ENCODE results near the gene ZNF562.
"Not testable (repeated sequence)": the region's sequence is repeated elsewhere in the genome, so short reads cannot be mapped to it uniquely, and the experiment has no call there.

ZNF562 gene

DNA sequence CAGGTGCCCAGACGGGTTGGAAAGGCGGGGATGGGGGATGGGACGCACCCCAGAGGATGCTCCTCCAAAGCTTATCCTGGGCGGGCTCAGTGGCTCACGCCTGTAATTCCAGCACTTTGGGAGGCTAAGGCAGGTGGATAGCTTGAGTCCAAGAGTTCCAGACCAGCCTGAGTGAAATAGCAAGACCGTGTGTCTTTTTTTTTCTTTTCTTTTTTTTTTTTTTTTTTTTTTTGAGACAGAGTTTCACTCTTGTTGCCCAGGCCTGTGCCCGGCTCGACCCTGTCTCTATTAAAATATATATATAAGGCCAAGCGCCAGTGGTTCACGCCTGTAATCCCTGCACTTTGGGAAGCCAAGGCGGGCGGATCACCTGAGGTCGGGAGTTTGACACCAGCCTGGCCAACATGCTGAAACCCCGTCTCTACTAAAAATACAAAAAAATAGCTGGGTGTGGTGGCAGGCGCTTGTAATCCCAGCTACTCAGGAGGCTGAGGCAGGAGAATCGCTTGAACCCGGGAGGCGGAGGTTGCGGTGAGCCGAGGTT, 530 bp upstream of the ZNF562 start:
- H3K9me3 ChIP-seq (ENCODE audit: low read length); H3K36me3 ChIP-seq (ENCODE audit: insufficient read depth, low read length); H3K27me3 ChIP-seq (ENCODE audit: control insufficient read depth in 1 of 2, insufficient read depth in 2 of 2, low read length in 2 of 2); H3K4me1 ChIP-seq (ENCODE audit: insufficient read depth, low read length): not testable (repeated sequence)
- H3K4me3 ChIP-seq (ENCODE audit: low read depth in 1 of 2, low read length in 2 of 2) = peak overlapping the region; percentile 67 to 80
- H3K9ac ChIP-seq (ENCODE audit: low read length) = peak overlapping the region; percentile 93
- H3K27ac ChIP-seq (ENCODE audit: low read depth, low read length) = peak overlapping the region; percentile 96

- Histone ChIP-seq H3K9ac (ENCODE audit: low read length) (peak overlapping the region; percentile 93), H3K4me1 (ENCODE audit: insufficient read depth, low read length) (peaks cover 3% of the 10 kb centered on the region), H3K27me3 (ENCODE audit: control insufficient read depth in 1 of 2, insufficient read depth in 2 of 2, low read length in 2 of 2) (no peaks in the 10 kb centered on the region), H3K9me3 (ENCODE audit: low read length) (no peaks in the 10 kb centered on the region), H3K36me3 (ENCODE audit: insufficient read depth, low read length) (no peaks in the 10 kb centered on the region), H3K4me3 (ENCODE audit: low read depth in 1 of 2, low read length in 2 of 2) (peak overlapping the region; percentile 67 to 80), H3K27ac (ENCODE audit: low read depth, low read length) (peak overlapping the region; percentile 96)
Measured at GRCh38 chr19:9673912-9674662, 813 bp downstream of the ZNF562 start.

DNA sequence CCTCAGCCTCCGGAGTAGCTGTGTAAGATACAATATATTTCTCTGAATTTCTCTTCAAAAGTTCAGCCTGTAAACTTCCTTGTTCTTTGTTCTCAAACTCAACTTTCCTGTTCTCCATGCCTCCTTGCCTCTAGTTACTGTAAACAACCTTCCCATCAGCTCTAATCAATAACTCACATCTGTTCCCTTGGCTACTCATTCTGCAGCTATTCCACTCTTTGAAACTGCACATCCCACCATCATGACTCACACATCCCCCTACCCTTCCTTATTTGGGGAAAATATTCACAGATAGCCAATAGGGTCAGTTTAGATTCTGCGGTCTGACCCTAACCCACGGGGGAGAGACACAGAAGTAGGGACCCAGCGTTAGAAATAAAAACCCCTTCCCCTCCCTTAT, 2.0 kb downstream of the ZNF562 start:
- no peaks in the 10 kb centered on the region for H3K9me3 ChIP-seq (ENCODE audit: low read length)
- H3K4me3 ChIP-seq (ENCODE audit: low read depth in 1 of 2, low read length in 2 of 2) = no peak overlapping the region
- H3K4me1 ChIP-seq (ENCODE audit: insufficient read depth, low read length) = peaks cover 3% of the 10 kb centered on the region
- H3K9ac ChIP-seq (ENCODE audit: low read length) = no peak overlapping the region
- H3K36me3 ChIP-seq (ENCODE audit: insufficient read depth, low read length) = no peaks in the 10 kb centered on the region
- no peaks in the 10 kb centered on the region for H3K27me3 ChIP-seq (ENCODE audit: control insufficient read depth in 1 of 2, insufficient read depth in 2 of 2, low read length in 2 of 2)
- H3K27ac ChIP-seq (ENCODE audit: low read depth, low read length) = no peak overlapping the region

GRCh38 chr19:9671655-9672054, 3.2 kb downstream of the ZNF562 start:
- Histone ChIP-seq H3K9me3 (ENCODE audit: low read length) (no peaks in the 10 kb centered on the region), H3K9ac (ENCODE audit: low read length) (no peak overlapping the region), H3K4me3 (ENCODE audit: low read depth in 1 of 2, low read length in 2 of 2) (no peak overlapping the region), H3K4me1 (ENCODE audit: insufficient read depth, low read length) (peaks cover 3% of the 10 kb centered on the region), H3K36me3 (ENCODE audit: insufficient read depth, low read length) (no peaks in the 10 kb centered on the region), H3K27me3 (ENCODE audit: control insufficient read depth in 1 of 2, insufficient read depth in 2 of 2, low read length in 2 of 2) (no peaks in the 10 kb centered on the region), H3K27ac (ENCODE audit: low read depth, low read length) (no peak overlapping the region)

GRCh38 chr19:9668544-9668943, 6.4 kb downstream of the ZNF562 start:
- Histone ChIP-seq H3K9ac (ENCODE audit: low read length) (no peak overlapping the region), H3K4me3 (ENCODE audit: low read depth in 1 of 2, low read length in 2 of 2) (no peak overlapping the region), H3K27me3 (ENCODE audit: control insufficient read depth in 1 of 2, insufficient read depth in 2 of 2, low read length in 2 of 2) (no peaks in the 10 kb centered on the region), H3K27ac (ENCODE audit: low read depth, low read length) (no peak overlapping the region), H3K36me3 (ENCODE audit: insufficient read depth, low read length) (no peaks in the 10 kb centered on the region), H3K4me1 (ENCODE audit: insufficient read depth, low read length) (peaks cover 3% of the 10 kb centered on the region), H3K9me3 (ENCODE audit: low read length) (no peaks in the 10 kb centered on the region)

GRCh38 chr19:9667898-9668297, 7.0 kb downstream of the ZNF562 start:
- no peak overlapping the region for H3K27ac ChIP-seq (ENCODE audit: low read depth, low read length)
- no peak overlapping the region for H3K9ac ChIP-seq (ENCODE audit: low read length)
- no peaks in the 10 kb centered on the region for H3K27me3 ChIP-seq (ENCODE audit: control insufficient read depth in 1 of 2, insufficient read depth in 2 of 2, low read length in 2 of 2)
- H3K9me3 ChIP-seq (ENCODE audit: low read length) = no peaks in the 10 kb centered on the region
- H3K36me3 ChIP-seq (ENCODE audit: insufficient read depth, low read length) = no peaks in the 10 kb centered on the region
- peaks cover under 1% of the 10 kb centered on the region for H3K4me1 ChIP-seq (ENCODE audit: insufficient read depth, low read length)
- H3K4me3 ChIP-seq (ENCODE audit: low read depth in 1 of 2, low read length in 2 of 2) = no peak overlapping the region

GRCh38 chr19:9658769-9659168, 16.1 kb downstream of the ZNF562 start:
- Histone ChIP-seq H3K36me3 (ENCODE audit: insufficient read depth, low read length) (peaks cover 21% of the 10 kb centered on the region), H3K4me3 (ENCODE audit: low read depth in 1 of 2, low read length in 2 of 2) (no peak overlapping the region), H3K9me3 (ENCODE audit: low read length) (no peaks in the 10 kb centered on the region), H3K27ac (ENCODE audit: low read depth, low read length) (no peak overlapping the region), H3K27me3 (ENCODE audit: control insufficient read depth in 1 of 2, insufficient read depth in 2 of 2, low read length in 2 of 2) (no peaks in the 10 kb centered on the region), H3K4me1 (ENCODE audit: insufficient read depth, low read length) (no peaks in the 10 kb centered on the region), H3K9ac (ENCODE audit: low read length) (no peak overlapping the region)

DNA sequence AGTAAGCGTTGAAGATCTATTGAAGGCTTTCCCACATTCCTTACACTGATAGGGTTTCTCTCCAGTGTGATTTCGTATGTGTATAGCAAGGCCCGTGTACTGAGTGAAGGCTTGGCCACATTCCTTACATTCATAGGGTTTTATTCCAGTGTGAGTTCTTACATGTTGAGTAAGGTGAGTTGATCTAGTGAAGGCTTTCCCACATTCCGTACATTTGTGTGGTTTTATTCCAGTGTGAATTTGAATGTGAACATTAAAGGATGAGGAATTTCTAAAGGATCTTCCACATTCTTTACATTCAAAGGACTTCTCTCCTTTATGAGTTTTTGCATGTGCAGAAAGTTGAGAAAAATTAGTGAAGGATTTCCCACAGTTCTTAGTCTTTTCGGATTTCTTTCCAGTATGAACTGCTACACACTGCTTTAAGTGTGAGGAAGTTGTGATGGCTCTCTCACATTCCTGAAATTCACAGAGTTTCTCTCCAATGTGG, 21.8 kb downstream of the ZNF562 start:
- not testable (repeated sequence) for H3K27me3 ChIP-seq (ENCODE audit: control insufficient read depth in 1 of 2, insufficient read depth in 2 of 2, low read length in 2 of 2); H3K9me3 ChIP-seq (ENCODE audit: low read length); H3K27ac ChIP-seq (ENCODE audit: low read depth, low read length); H3K4me1 ChIP-seq (ENCODE audit: insufficient read depth, low read length); H3K9ac ChIP-seq (ENCODE audit: low read length); H3K4me3 ChIP-seq (ENCODE audit: low read depth in 1 of 2, low read length in 2 of 2)
- H3K36me3 ChIP-seq (ENCODE audit: insufficient read depth, low read length) = peaks cover 43% of the 10 kb centered on the region

- not testable (repeated sequence) for H3K27me3 ChIP-seq (ENCODE audit: control insufficient read depth in 1 of 2, insufficient read depth in 2 of 2, low read length in 2 of 2); H3K27ac ChIP-seq (ENCODE audit: low read depth, low read length); H3K9me3 ChIP-seq (ENCODE audit: low read length); H3K4me3 ChIP-seq (ENCODE audit: low read depth in 1 of 2, low read length in 2 of 2); H3K9ac ChIP-seq (ENCODE audit: low read length); H3K4me1 ChIP-seq (ENCODE audit: insufficient read depth, low read length)
- peaks cover 42% of the 10 kb centered on the region for H3K36me3 ChIP-seq (ENCODE audit: insufficient read depth, low read length)
Measured at GRCh38 chr19:9651464-9651863, 23.4 kb downstream of the ZNF562 start.

- no peaks in the 10 kb centered on the region for H3K27me3 ChIP-seq (ENCODE audit: control insufficient read depth in 1 of 2, insufficient read depth in 2 of 2, low read length in 2 of 2)
- no peak overlapping the region for H3K4me3 ChIP-seq (ENCODE audit: low read depth in 1 of 2, low read length in 2 of 2)
- H3K9me3 ChIP-seq (ENCODE audit: low read length) = peaks cover 8% of the 10 kb centered on the region
- H3K27ac ChIP-seq (ENCODE audit: low read depth, low read length) = no peak overlapping the region
- H3K4me1 ChIP-seq (ENCODE audit: insufficient read depth, low read length) = no peaks in the 10 kb centered on the region
- no peak overlapping the region for H3K9ac ChIP-seq (ENCODE audit: low read length)
- peaks cover 31% of the 10 kb centered on the region for H3K36me3 ChIP-seq (ENCODE audit: insufficient read depth, low read length)
Measured at GRCh38 chr19:9650345-9650744, 24.6 kb downstream of the ZNF562 start.

DNA sequence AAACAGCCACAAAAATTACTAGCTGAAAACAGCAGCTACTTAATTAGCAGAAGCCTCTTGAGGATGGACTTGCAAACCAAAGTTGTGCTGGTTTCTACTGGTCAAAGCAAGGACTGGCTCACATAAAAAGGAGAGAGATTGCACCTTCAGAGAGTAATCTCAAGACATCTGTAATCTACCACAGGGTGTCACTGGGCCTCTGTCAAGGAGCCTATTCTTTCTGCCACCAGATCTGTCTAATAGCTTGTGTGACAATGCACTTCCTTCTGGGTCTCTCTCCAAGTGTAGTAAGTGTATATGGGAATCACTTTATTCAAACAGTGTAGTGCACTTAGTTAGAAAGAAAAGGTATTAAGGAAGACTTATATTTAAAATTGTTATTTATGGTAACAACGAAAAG, 29.4 kb downstream of the ZNF562 start:
- H3K27me3 ChIP-seq (ENCODE audit: control insufficient read depth in 1 of 2, insufficient read depth in 2 of 2, low read length in 2 of 2) = no peaks in the 10 kb centered on the region
- H3K36me3 ChIP-seq (ENCODE audit: insufficient read depth, low read length) = no peaks in the 10 kb centered on the region
- H3K4me3 ChIP-seq (ENCODE audit: low read depth in 1 of 2, low read length in 2 of 2) = no peak overlapping the region
- no peaks in the 10 kb centered on the region for H3K4me1 ChIP-seq (ENCODE audit: insufficient read depth, low read length)
- no peak overlapping the region for H3K27ac ChIP-seq (ENCODE audit: low read depth, low read length)
- H3K9ac ChIP-seq (ENCODE audit: low read length) = no peak overlapping the region
- no peaks in the 10 kb centered on the region for H3K9me3 ChIP-seq (ENCODE audit: low read length)

DNA sequence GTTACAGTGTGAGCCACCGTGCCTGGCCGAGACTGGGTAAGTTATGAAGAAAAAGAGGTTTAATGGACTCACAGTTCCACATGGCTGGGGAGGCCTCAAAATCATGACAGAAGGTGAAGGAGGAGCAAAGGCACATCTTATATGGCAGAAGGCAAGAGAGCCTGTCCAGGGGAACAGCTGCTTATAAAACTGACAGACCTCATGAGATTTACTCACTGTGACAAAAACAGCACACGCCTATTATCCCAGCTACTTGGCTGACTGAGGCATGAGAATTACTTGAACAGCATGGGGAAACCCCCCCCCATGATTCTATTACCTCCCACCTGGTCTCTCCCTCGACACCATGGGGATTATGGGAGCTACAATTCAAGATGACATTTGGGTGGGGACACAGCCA, 30.4 kb downstream of the ZNF562 start:
- H3K27me3 ChIP-seq (ENCODE audit: control insufficient read depth in 1 of 2, insufficient read depth in 2 of 2, low read length in 2 of 2) = no peaks in the 10 kb centered on the region
- H3K4me3 ChIP-seq (ENCODE audit: low read depth in 1 of 2, low read length in 2 of 2) = no peak overlapping the region
- no peaks in the 10 kb centered on the region for H3K9me3 ChIP-seq (ENCODE audit: low read length)
- no peak overlapping the region for H3K9ac ChIP-seq (ENCODE audit: low read length)
- no peaks in the 10 kb centered on the region for H3K4me1 ChIP-seq (ENCODE audit: insufficient read depth, low read length)
- no peaks in the 10 kb centered on the region for H3K36me3 ChIP-seq (ENCODE audit: insufficient read depth, low read length)
- H3K27ac ChIP-seq (ENCODE audit: low read depth, low read length) = no peak overlapping the region
